Adrenal gland (tissue), 12 donors: ENCODE data around the gene CCR7. TPM values are rescaled to one million over a fixed set of nuclear protein-coding genes. Genes with fewer than 3 reads are reported as not detected.
"Not testable (repeated sequence)": the region's sequence is repeated elsewhere in the genome, so short reads cannot be mapped to it uniquely, and the experiment has no call there.

Experiments used
- DNase-seq, 7 donors: peaks; one replicate each; pipeline ENCODE4 v3.0.0-alpha.2; 2019 to 2020
- H3K27ac ChIP-seq, 5 donors: fragments of 200-600 bp; sonication (generic) in 4 of 5; 1 replicate in 3 of 5; 2 replicates in 2 of 5; pipeline versions ENCODE4 v1.5.1 to v1.8.0; 2016 to 2020; ENCODE audit warnings: mild to moderate bottlenecking in 1 of 5
- H3K27me3 ChIP-seq: fragments of 200-600 bp; 2 replicates; pipeline ENCODE4 v1.8.0; 2021
- H3K36me3 ChIP-seq, 2 donors: fragments of 200-600 bp; replicated peaks in 1 of 2; 1 replicate in 1 of 2; 2 replicates in 1 of 2; pipeline versions ENCODE4 v1.5.1 to v1.8.0; 2018 to 2022
- H3K4me1 ChIP-seq, 2 donors: fragments of 200-600 bp; replicated peaks in 1 of 2; 1 replicate in 1 of 2; 2 replicates in 1 of 2; pipeline versions ENCODE4 v1.5.1 to v1.8.0; 2018 to 2021
- H3K4me3 ChIP-seq, 4 donors: fragments of 200-600 bp; sonication (generic) in 3 of 4; one replicate each; pipeline ENCODE4 v1.5.1; 2016 to 2018
- H3K9me3 ChIP-seq, 3 donors: fragments of 200-600 bp; sonication (generic) in 1 of 3; replicated peaks in 1 of 3; 1 replicate in 2 of 3; 2 replicates in 1 of 3; pipeline versions ENCODE4 v1.5.1 to v1.8.0; 2016 to 2021
- CTCF ChIP-seq, 6 experiments: fragments of 450-650 bp in 4 of 6; fragments of 200-600 bp in 2 of 6; sonication (generic) in 1 of 6; IDR thresholded peaks; 1 replicate in 5 of 6; 2 replicates in 1 of 6; pipeline versions ENCODE4 v1.5.1 to v1.8.0; 2016 to 2021; ENCODE audit warnings: antibody characterized with exemption in 6 of 6, mild to moderate bottlenecking in 2 of 6, moderate library complexity in 1 of 6
- POLR2A ChIP-seq, 2 donors: fragments of 450-650 bp; IDR thresholded peaks; one replicate each; pipeline ENCODE4 v1.6.1; 2017; ENCODE audit warnings: antibody characterized with exemption in 2 of 2, mild to moderate bottlenecking in 2 of 2, moderate library complexity in 1 of 2
- WGBS, 4 donors: extraction: QIAGEN DNeasy Blood & Tissue Kit in 2 of 4; methylation state at CpG; one replicate each; pipeline versions ENCODE4 v1.1.5 to v1.1.7; 2013 to 2017; 5-methylcytosine and 5-hydroxymethylcytosine counted together
- intact Hi-C, 2 donors: fragments of 100-400 bp; cut with DNase I; formaldehyde crosslinking; loops; one replicate each; pipeline versions ENCODE4 v1.14.1 to v1.15.0; 2022 to 2023
- polyA plus RNA-seq, 3 donors: library from polyadenylated mRNA; stranded (reverse); fragments of 200-250 nt in 2 of 3; fragments of 350-450 nt in 1 of 3; fragmentation: Illumina TruSeq in 1 of 3; extraction: RNeasy Lipid Tissue Mini Kit (QIAGEN cat#74804) in 1 of 3; gene quantifications; one replicate each; pipeline ENCODE4 v1.2.3, GENCODE V29; 2013 to 2014
- total RNA-seq, 9 donors: library from RNA; depleted of rRNA in 4 of 9; stranded (reverse); fragments of >200 nt in 4 of 9; fragments of 120-200 nt in 1 of 9; fragmentation: NEBNext Ultra II Directional in 1 of 9; extraction: Animal tissue kit (Norgen Biotek cat#: 25700) in 1 of 9; gene quantifications; one replicate each; pipeline versions ENCODE4 v1.1.0 to v1.2.4, GENCODE V29; 2013 to 2023
- donor health status: healthy with polysubstance abuse.
- donor health status: Bipolar disorder and iron deficiency.
- donor health status: DM: yes; HTN: yes; CAD: no.
- donor health status: DM: no; HTN: no; CAD: no.
- donor health status: DM: no; HTN: no; CAD: no.
- donor health status: DM: yes; HTN: yes; CAD: no.

Gene CCR7
- total and polyA plus RNA-seq, 12 donors, result 0.06 to 1.0 (median 0.35) TPM; not detected in 2

- H3K9me3 ChIP-seq, result no peaks in the 10 kb centered on the region
- peak in 5 of 7 donors; percentile 12 to 43 (median 16) for DNase-seq
- TF ChIP-seq POLR2A (IDR thresholded peaks at IDR 0.05), result no peak
- no peak for TF ChIP-seq CTCF (IDR thresholded peaks at IDR 0.05)
- intact Hi-C loops, result no loop called here
- H3K4me3 ChIP-seq, result no peak overlapping the region
- H3K36me3 ChIP-seq, result no peaks in the 10 kb centered on the region
- peak overlapping the region in 2 of 5 donors; percentile 87 to 88 for H3K27ac ChIP-seq
- no peaks in the 10 kb centered on the region for H3K27me3 ChIP-seq
- H3K4me1 ChIP-seq, result peaks cover 31 to 54% of the 10 kb centered on the region in 2 donors
- WGBS, 4 donors, result 73 to 76% (median 75%) methylated on average over 9 to 11 of the region's 11 CpGs
Observed at GRCh38 chr17:40547079-40547784, 18.0 kb downstream of the CCR7 start.

GRCh38 chr17:40546497-40546896, 18.8 kb downstream of the CCR7 start:
- intact Hi-C loops, H3K36me3 ChIP-seq, DNase-seq, H3K27ac ChIP-seq, H3K27me3 ChIP-seq, H3K4me3 ChIP-seq, H3K9me3 ChIP-seq: not testable (repeated sequence)
- H3K4me1 ChIP-seq, result peaks cover 39 to 54% of the 10 kb centered on the region in 2 donors
- WGBS, 4 donors, result 82 to 92% (median 89%) methylated on average over 4 of the region's 4 CpGs

- TF ChIP-seq POLR2A (IDR thresholded peaks at IDR 0.05) (no peak), CTCF (IDR thresholded peaks at IDR 0.05) (no peak)
- Histone ChIP-seq H3K27ac (no peak overlapping the region), H3K27me3 (no peaks in the 10 kb centered on the region), H3K9me3 (no peaks in the 10 kb centered on the region), H3K4me3 (no peak overlapping the region), H3K36me3 (no peaks in the 10 kb centered on the region), H3K4me1 (peaks cover 35 to 52% of the 10 kb centered on the region in 2 donors)
- DNase-seq, result peak in 4 of 7 donors; percentile 9 to 17 (median 12)
- intact Hi-C loops, result no loop called here
- 91 to 98% (median 95%) methylated on average over 11 of the region's 11 CpGs for WGBS, 4 donors
Observed at GRCh38 chr17:40545660-40546059, 19.6 kb downstream of the CCR7 start.

GRCh38 chr17:40542558-40543411, 22.5 kb downstream of the CCR7 start:
- TF ChIP-seq POLR2A (IDR thresholded peaks at IDR 0.05) (no peak), CTCF (IDR thresholded peaks at IDR 0.05) (no peak)
- Histone ChIP-seq H3K27ac (peak overlapping the region; percentile 39 to 97 (median 86)), H3K27me3 (no peaks in the 10 kb centered on the region), H3K36me3 (no peaks in the 10 kb centered on the region), H3K4me3 (no peak overlapping the region), H3K4me1 (peaks cover 30 to 40% of the 10 kb centered on the region in 2 donors), H3K9me3 (no peaks in the 10 kb centered on the region)
- WGBS, 4 donors, result 37 to 43% (median 40%) methylated on average over 10 to 14 of the region's 14 CpGs
- intact Hi-C loops, result no loop called here
- peak; percentile 68 to 95 (median 90) for DNase-seq
